IgD-negative memory B cell (primary cell): Measurements from ENCODE around the gene MYH7. TPM values are rescaled to one million over a fixed set of nuclear protein-coding genes. Genes with fewer than 3 reads are reported as not detected.

Experiments
- H3K27ac Mint-ChIP-seq, 3 donors: one replicate each; pipeline ENCODE4 v1.8.0; 2020 to 2022; ENCODE audit warnings: mild to moderate bottlenecking in 3 of 3, mixed read lengths in 3 of 3, moderate library complexity in 1 of 3
- H3K27me3 Mint-ChIP-seq: one replicate; pipeline ENCODE4 v1.8.0; 2021; ENCODE audit warnings: mixed read lengths
- H3K36me3 Mint-ChIP-seq: one replicate; pipeline ENCODE4 v1.8.0; 2020; ENCODE audit warnings: mild to moderate bottlenecking, mixed read lengths
- H3K4me1 Mint-ChIP-seq, 3 donors: one replicate each; pipeline ENCODE4 v1.8.0; 2020 to 2022; ENCODE audit warnings: mixed read lengths in 3 of 3, mild to moderate bottlenecking in 1 of 3
- H3K4me3 Mint-ChIP-seq, 4 donors: one replicate each; pipeline ENCODE4 v1.8.0; 2020 to 2022; ENCODE audit warnings: mild to moderate bottlenecking in 4 of 4, mixed read lengths in 4 of 4, moderate library complexity in 3 of 4
- H3K9me3 Mint-ChIP-seq, 3 donors: one replicate each; pipeline ENCODE4 v1.8.0; 2020 to 2021; ENCODE audit warnings: mixed read lengths in 3 of 3, mild to moderate bottlenecking in 1 of 3
- polyA plus RNA-seq: library from polyadenylated mRNA; unstranded; fragments of 300-500 nt; fragmentation: Illumina TruSeq; gene quantifications from one replicate; pipeline ENCODE4 v1.2.3, GENCODE V29; 2021

Gene MYH7
- polyA plus RNA-seq, 1 donor from 2014 or later, result not detected

DNA sequence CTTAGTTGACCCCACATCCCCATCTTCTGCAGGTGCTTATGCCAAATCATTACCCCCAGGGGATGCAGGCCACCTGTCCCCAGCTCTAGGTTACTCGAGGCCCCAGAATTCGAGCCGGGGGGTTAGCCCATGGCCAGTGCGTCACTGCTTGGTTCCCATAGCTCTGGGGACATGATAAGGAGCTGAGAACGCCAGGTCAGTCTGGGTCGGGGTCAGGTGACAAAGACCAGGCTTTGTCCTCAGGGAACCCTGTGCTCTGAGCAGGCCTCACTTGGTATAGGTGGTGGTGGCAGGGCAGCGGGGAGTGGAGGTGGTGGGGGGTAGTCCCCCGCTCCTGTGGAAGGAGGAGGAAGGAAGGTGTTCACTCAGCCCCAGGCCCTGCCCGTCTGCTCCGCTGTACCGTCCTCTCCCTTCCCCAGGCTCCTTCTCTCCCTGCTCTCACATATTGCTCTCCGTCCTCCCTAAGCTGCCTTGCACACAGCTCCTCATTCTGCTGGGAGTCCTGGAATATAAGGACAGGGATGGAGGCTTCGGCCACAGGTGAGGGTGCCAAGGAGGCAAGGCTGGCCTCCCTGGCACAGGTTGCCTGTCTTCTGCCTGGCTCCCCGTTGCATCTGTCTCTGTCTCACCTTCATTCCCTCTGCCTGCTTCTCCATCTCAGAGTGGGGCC lies 25.4 kb downstream of the MYH7 start:
- H3K27ac Mint-ChIP-seq, result no peak overlapping the region
- H3K9me3 Mint-ChIP-seq, result peaks cover 0 to 3% (median 0%) of the 10 kb centered on the region in 3 donors
- peaks cover 0 to 7% (median 0%) of the 10 kb centered on the region in 3 donors for H3K4me1 Mint-ChIP-seq
- H3K36me3 Mint-ChIP-seq, result peaks cover 3% of the 10 kb centered on the region
- peaks cover 44% of the 10 kb centered on the region for H3K27me3 Mint-ChIP-seq
- H3K4me3 Mint-ChIP-seq, result peak overlapping the region in 1 of 4 donors; percentile 65

DNA sequence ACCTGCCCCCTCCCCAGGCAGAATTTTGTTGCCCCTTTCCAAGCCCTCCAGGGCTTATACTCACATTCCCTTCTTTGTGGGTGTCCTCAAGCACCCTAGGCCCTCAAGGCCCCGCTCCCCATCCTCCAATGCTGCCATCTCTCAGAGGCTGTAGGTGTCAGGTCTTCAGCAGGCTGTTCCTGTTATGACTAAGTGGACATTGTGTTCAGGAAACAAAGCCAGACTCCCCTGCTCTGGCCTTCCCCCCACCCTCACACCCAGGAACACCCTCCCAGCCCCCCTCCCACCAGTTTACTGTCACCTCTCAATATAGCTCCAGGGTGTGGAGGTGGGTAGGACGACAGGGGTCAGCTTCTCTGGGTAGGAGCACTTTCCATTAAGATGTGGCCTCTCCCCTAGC lies 26.0 kb downstream of the MYH7 start:
- H3K27ac Mint-ChIP-seq, result no peak overlapping the region
- H3K9me3 Mint-ChIP-seq, result peaks cover 0 to 3% (median 0%) of the 10 kb centered on the region in 3 donors
- peaks cover 0 to 7% (median 0%) of the 10 kb centered on the region in 3 donors for H3K4me1 Mint-ChIP-seq
- H3K36me3 Mint-ChIP-seq, result peaks cover 3% of the 10 kb centered on the region
- H3K27me3 Mint-ChIP-seq, result peaks cover 48% of the 10 kb centered on the region
- no peak overlapping the region for H3K4me3 Mint-ChIP-seq

DNA sequence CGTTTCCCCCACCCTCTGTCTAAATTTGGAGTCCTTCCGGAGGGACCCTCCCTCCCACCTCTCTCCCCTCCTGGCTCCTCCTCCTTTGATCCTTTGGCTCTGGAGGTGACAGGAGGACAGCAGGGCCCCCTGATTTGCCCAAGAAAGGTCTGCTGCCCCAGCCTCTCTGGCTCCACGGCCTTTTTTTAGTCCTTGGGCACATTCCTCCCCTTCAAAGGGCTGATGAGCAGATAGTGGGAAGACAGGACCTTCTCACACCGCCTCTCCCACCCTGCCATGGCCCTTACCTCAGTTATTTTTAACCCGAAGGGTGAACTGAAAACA lies 27.2 kb downstream of the MYH7 start:
- no peak overlapping the region for H3K4me3 Mint-ChIP-seq
- peaks cover 52% of the 10 kb centered on the region for H3K27me3 Mint-ChIP-seq
- peaks cover 0 to 3% (median 0%) of the 10 kb centered on the region in 3 donors for H3K9me3 Mint-ChIP-seq

DNA sequence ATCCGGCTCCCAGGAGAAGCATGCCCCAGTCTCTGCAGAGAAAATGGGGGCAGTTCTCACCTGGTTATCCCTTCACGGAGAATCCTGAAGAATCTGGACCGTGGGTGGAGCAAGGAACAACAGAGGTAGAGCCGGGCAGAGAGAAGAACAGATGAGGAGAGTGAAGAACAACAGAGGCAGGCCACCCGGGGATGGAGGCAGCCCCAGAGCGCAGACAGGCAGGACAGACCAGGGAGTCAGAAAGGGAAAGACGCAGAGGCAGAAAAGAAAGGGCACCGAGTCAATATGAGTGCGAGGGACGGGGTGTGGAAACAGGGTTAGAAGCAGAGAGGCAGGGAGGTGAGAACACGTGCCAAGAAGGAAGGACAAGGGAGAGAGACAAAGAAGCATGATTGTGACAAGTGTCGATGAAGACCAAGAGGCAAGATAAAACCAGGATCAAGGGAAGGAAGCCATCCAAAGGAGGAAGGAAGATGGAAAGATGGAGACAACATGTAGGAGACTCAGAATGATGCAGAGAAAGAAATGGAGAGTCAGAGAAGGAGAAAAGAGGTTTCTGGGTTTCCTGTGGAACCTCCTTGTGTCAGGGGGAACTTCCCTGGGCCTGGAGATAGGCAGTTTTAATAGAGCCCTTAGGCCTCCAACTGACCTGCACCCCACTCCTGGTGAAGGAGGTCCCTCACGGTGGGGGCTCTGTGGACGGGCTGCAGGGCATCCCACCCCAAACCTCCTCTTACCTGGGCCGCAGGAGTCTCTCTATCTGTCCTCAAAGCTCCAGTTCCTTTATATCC lies 27.7 kb downstream of the MYH7 start, which contains the start of gene MYH6:
MYH6 (minus strand) TSS at position 758 of the 791 bp plus-strand sequence. CDS start 1,050 bp downstream, outside the sequence.
- H3K9me3 Mint-ChIP-seq, result peaks cover 0 to 3% (median 0%) of the 10 kb centered on the region in 3 donors
- H3K27ac Mint-ChIP-seq, result no peak within 1 kb of the TSS

More for the DNA sequence above, 27.2 kb downstream of the MYH7 start:
- H3K27ac Mint-ChIP-seq, result no peak overlapping the region
- H3K4me1 Mint-ChIP-seq, result peaks cover 0 to 7% (median 0%) of the 10 kb centered on the region in 3 donors
- peaks cover 3% of the 10 kb centered on the region for H3K36me3 Mint-ChIP-seq

DNA sequence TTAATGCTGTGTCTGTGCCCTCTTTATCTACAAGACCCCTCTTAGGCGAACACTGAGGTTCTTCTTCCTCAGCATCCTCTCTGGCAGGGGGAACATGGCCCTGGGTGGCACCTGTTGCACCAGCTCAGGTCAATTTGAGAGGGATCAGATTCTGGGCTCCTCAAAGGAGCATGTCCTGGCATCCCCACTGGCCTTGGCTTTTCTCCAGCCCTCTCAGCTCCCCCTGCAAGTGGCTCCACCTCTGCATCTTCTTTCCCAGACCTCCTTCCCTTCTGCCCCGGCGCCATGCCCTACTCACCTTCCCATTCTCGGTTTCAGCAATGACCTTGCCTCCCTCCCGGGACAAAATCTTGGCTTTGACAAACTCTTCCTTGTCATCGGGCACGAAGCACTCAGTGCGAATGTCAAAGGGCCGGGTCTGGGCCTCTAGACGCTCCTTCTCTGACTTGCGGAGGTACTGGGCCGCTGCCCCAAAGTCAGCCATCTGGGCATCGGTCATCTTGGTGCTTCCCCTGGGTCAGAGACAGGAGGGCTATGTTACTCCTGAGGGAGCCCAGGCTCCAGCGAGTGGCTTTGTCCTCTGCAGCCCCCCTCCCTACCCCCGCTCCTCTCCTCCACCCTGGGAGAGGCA lies 28.6 kb downstream of the MYH7 start:
- H3K27me3 Mint-ChIP-seq, result peaks cover 52% of the 10 kb centered on the region
- no peak overlapping the region for H3K27ac Mint-ChIP-seq
- peaks cover 0 to 3% (median 0%) of the 10 kb centered on the region in 3 donors for H3K9me3 Mint-ChIP-seq
- H3K4me3 Mint-ChIP-seq, result no peak overlapping the region
- peaks cover 0 to 7% (median 0%) of the 10 kb centered on the region in 3 donors for H3K4me1 Mint-ChIP-seq
- H3K36me3 Mint-ChIP-seq, result peaks cover 3% of the 10 kb centered on the region

More for the DNA sequence above, 27.7 kb downstream of the MYH7 start, which contains the start of gene MYH6:
- Mint-ChIP-seq H3K27me3 (peaks cover 52% of the 10 kb centered on the region), H3K36me3 (peaks cover 3% of the 10 kb centered on the region), H3K4me3 (peak within 1 kb of the TSS in 1 of 4 donors; percentile 28), H3K4me1 (peaks cover 0 to 7% (median 0%) of the 10 kb centered on the region in 3 donors)

DNA sequence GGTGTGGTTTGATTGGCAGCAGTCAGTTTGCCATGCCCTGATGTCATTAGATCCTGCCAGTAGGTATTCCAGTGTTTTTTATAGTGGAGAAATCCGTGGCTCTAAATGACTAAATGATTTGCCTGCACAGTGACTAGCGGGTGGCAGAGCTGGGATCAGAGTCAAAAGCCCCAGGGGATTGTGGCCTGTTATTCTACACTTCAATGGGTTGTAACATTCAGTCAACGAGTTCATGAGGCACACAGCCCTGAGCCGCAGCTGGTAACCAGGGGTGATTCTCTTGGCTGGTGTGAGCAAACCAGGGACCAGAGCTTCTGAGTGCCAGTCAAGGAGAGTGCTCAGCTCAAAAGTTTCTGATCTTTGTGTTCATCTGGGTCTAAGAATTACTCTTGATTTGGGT lies 29.2 kb downstream of the MYH7 start:
- Mint-ChIP-seq H3K4me1 (peaks cover 0 to 7% (median 0%) of the 10 kb centered on the region in 3 donors), H3K4me3 (no peak overlapping the region), H3K36me3 (peaks cover 3% of the 10 kb centered on the region), H3K27me3 (peaks cover 51% of the 10 kb centered on the region), H3K27ac (no peak overlapping the region), H3K9me3 (peaks cover 0 to 3% (median 0%) of the 10 kb centered on the region in 3 donors)

DNA sequence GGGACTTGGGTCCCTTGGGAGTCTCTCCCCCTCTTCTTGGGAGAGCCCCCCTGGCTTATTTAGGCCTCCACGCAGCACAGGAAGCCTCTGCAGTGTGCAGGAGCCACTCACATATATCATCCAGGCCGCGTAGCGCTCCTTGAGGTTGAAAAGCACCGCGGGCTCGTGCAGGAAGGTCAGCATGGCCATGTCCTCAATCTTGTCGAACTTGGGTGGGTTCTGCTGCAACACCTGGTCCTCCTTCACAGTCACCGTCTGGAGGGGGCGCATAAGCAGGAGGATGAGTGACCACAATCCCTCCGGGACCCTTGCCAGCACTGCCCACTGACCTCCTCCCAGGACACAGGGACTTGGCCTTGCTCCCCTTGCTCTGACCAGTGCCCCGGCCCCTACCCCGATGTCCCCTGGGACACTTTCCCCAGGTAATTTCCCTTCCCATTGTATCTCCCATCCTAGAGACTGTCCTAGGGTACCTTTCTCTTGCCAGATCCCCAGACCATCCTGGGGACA lies 29.9 kb downstream of the MYH7 start:
- H3K27ac Mint-ChIP-seq, result no peak overlapping the region
- H3K36me3 Mint-ChIP-seq, result no peaks in the 10 kb centered on the region
- no peak overlapping the region for H3K4me3 Mint-ChIP-seq
- peaks cover 0 to 7% (median 0%) of the 10 kb centered on the region in 3 donors for H3K4me1 Mint-ChIP-seq
- peaks cover 44% of the 10 kb centered on the region for H3K27me3 Mint-ChIP-seq
- H3K9me3 Mint-ChIP-seq, result peaks cover 0 to 3% (median 0%) of the 10 kb centered on the region in 3 donors

DNA sequence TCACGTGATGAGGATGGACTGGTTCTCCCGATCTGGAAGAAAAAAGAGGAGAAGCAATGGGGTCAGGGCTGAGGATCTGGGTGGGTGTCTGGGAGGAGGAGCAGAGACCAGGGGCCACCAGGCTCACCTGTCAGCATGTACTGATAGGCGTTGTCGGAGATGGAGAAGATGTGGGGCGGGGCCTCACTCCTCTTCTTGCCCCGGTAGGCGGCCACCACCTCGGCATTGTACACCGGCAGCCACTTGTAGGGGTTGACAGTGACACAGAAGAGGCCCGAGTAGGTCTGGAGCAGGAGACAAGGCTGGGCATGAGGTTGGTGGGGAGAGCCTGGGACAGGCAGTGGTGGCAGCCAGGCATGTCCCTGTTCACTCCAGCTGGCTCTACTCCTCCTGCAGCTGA lies 30.4 kb downstream of the MYH7 start:
- no peak overlapping the region for H3K4me3 Mint-ChIP-seq
- H3K36me3 Mint-ChIP-seq, result no peaks in the 10 kb centered on the region
- H3K4me1 Mint-ChIP-seq, result peaks cover 0 to 7% (median 0%) of the 10 kb centered on the region in 3 donors

DNA sequence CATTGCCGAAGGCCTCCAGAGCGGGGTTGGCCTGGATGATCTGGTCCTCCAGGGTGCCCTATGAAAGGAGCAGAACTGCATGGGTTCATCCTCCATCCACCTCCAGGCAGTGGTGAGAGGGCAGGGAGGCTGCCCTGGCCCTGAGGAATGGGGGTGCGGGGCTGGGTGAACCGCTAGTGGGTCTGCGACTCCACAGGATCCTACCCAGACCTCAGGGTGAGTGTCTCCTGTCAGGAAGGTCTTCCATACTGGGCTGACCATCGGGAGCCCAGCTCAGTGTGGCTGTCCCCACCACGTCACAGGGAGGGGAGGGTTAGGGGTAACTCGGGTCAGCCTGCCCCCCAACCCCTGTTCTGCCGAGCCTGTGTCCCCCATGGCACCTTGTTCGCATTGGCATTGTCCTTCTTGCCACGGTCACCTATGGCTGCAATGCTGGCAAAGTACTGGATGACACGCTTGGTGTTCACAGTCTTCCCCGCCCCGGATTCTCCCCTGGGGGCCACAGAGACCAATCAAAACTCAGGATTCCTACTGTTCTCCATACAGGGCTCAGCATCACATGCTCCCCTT lies 31.0 kb downstream of the MYH7 start:
- peaks cover 43% of the 10 kb centered on the region for H3K27me3 Mint-ChIP-seq
- H3K36me3 Mint-ChIP-seq, result no peaks in the 10 kb centered on the region

More for the DNA sequence above, 30.4 kb downstream of the MYH7 start:
- peaks cover 43% of the 10 kb centered on the region for H3K27me3 Mint-ChIP-seq
- H3K27ac Mint-ChIP-seq, result no peak overlapping the region
- H3K9me3 Mint-ChIP-seq, result peaks cover 0 to 3% (median 0%) of the 10 kb centered on the region in 3 donors

DNA sequence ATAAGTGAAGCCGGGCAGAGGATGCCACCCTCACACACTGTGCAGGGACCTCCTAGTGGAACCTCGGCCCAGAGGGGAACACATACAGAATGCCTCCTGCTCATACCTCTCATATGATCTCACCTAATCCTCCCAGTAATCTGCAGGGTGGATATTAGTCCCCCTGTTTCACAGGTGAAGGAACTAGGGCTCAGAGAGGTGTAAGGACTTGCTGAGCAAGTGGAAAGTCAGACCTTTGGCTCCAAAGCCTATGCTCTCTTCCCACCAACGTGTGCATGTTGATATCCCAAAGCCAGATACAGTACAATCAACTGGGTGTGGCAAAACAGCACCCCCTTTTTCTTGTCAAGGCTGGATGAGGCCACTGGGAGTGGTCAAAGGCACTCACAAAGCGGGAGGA lies 31.6 kb downstream of the MYH7 start:
- Mint-ChIP-seq H3K27me3 (peaks cover 41% of the 10 kb centered on the region), H3K36me3 (no peaks in the 10 kb centered on the region)

More for the DNA sequence above, 31.0 kb downstream of the MYH7 start:
- Mint-ChIP-seq H3K4me1 (peaks cover 0 to 7% (median 0%) of the 10 kb centered on the region in 3 donors), H3K9me3 (peaks cover 0 to 3% (median 0%) of the 10 kb centered on the region in 3 donors), H3K4me3 (no peak overlapping the region), H3K27ac (no peak overlapping the region)

DNA sequence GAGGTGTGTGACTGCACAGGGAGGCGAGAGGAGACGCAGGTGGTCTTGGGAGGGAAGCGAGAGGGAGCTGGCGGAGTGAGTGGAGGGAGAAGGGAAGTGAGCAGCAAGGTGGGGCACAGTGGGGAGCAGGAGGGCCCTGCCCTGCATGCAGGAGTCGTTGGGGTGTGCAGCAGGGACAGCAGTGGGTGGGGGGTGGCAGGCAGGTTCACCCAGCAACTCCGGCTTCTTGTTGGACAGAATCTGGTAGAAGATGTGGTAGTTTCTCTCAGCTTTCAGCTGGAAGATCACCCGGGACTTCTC lies 32.4 kb downstream of the MYH7 start:
- H3K9me3 Mint-ChIP-seq, result peaks cover 0 to 3% (median 0%) of the 10 kb centered on the region in 3 donors
- H3K27me3 Mint-ChIP-seq, result peaks cover 34% of the 10 kb centered on the region
- H3K27ac Mint-ChIP-seq, result no peak overlapping the region
- H3K36me3 Mint-ChIP-seq, result no peaks in the 10 kb centered on the region
- no peak overlapping the region for H3K4me3 Mint-ChIP-seq
- H3K4me1 Mint-ChIP-seq, result peaks cover 0 to 7% (median 0%) of the 10 kb centered on the region in 3 donors

More for the DNA sequence above, 31.6 kb downstream of the MYH7 start:
- Mint-ChIP-seq H3K27ac (no peak overlapping the region), H3K4me3 (no peak overlapping the region), H3K9me3 (peaks cover 0 to 3% (median 0%) of the 10 kb centered on the region in 3 donors), H3K4me1 (peaks cover 0 to 7% (median 0%) of the 10 kb centered on the region in 3 donors)

DNA sequence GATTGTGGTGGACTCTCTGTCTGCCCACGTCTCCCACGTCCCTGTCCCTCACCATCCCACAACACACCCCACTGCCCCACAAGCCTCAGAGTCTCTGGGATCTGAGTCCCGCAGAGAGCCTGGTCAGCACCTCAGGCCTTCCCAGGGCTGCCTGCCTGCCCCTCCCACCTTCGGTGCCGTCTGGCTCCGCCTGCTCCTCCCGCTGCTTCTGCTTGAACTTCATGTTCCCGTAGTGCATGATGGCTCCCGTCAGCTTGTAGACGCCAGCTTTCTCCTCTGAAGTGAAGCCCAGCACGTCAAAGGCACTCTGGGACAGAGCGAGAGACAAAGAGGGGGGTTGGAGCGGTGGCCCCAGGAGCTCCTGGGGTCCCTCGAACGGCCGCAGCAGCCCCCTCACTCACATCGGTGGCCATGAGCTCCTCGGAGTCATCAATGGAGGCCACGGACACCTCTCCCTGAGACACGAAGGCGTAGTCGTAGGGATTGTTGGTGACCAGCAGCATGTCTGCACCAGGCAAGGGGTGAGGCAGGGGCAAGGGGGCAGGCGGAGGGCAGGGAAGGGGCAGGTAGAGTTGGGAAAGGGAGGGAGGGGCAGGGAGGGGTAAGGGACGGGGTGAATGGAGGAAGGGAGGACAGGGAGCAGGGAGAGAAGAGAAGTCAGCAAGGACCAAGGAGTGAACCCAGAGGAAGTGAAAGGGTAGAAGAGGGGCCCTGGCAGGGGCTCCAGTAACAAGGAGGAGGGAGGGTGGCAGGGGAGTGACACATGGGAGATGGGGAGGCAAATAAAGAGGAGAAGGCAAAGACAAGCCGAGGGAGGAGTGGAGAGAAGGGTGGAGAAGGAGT lies 32.9 kb downstream of the MYH7 start:
- Mint-ChIP-seq H3K27me3 (peaks cover 31% of the 10 kb centered on the region), H3K27ac (no peak overlapping the region), H3K4me1 (peaks cover 0 to 7% (median 0%) of the 10 kb centered on the region in 3 donors), H3K36me3 (no peaks in the 10 kb centered on the region), H3K9me3 (peaks cover 0 to 3% (median 0%) of the 10 kb centered on the region in 3 donors), H3K4me3 (no peak overlapping the region)

DNA sequence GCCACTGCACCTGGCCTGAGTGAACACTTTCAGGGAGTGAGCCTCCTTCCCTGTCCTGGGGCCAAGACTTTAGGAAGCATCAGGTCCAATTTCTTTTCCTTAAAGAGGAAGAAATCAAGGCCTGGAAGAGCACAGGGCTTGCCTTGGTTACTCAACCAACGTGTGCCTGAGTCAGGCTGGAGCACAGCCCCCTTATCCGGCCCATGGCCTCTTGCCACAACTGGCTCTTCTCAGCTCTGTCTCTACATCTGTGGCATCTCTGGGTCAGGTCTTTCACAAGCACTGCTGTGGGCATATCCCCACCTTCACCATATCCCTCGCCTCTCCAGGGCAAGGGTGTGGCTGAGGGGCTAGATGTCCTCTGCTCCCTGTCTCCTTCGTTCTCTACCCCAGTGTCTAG lies 34.2 kb downstream of the MYH7 start:
- H3K27ac Mint-ChIP-seq, result no peak overlapping the region
- no peaks in the 10 kb centered on the region for H3K36me3 Mint-ChIP-seq
- no peak overlapping the region for H3K4me3 Mint-ChIP-seq
- peaks cover 26% of the 10 kb centered on the region for H3K27me3 Mint-ChIP-seq
- peaks cover 0 to 3% (median 0%) of the 10 kb centered on the region in 3 donors for H3K9me3 Mint-ChIP-seq
- peaks cover 0 to 4% (median 0%) of the 10 kb centered on the region in 3 donors for H3K4me1 Mint-ChIP-seq
